ENCODE results near the gene ZSCAN20. TPM values are rescaled to one million over a fixed set of nuclear protein-coding genes. Genes with fewer than 3 reads are reported as not detected.
A peak's percentile ranks its signal among the peaks of the same experiment; 100 is the strongest.

The ZSCAN20 gene
- total and polyA plus RNA-seq, 9 of the 15 experiments (the other 6 are each of a cell fraction or from before 2014, with no cell fraction given): 0.36 to 3.3 (median 2.0) TPM

GRCh38 chr1:33433509-33434362 lies 38.7 kb upstream of the ZSCAN20 start (continued):
- peak; percentile 79 for TF ChIP-seq VEZF1 (CRISPR knock-in tag; IDR thresholded peaks at IDR 0.05)
- TF ChIP-seq ZNF444 (CRISPR knock-in tag; IDR thresholded peaks at IDR 0.05): no peak
- TF ChIP-seq SMARCE1 (IDR thresholded peaks at IDR 0.05): peak; percentile 77
- 0 out of 4 replicates have a peak, but pooled peaks of 1 of the 2 experiments have one; percentile 23 for TF ChIP-seq KDM1A (IDR thresholded peaks at IDR 0.05)
- TF ChIP-seq MAZ (CRISPR knock-in tag; conservative IDR thresholded peaks at IDR 0.05 in 1 of 2, IDR thresholded peaks at IDR 0.05 in 1 of 2): 0 out of 4 replicates have a peak, but pooled peaks of 1 of the 2 experiments have one; percentile 36
- peak; percentile 72 for TF ChIP-seq DPF2 (IDR thresholded peaks at IDR 0.05)
- no peak for TF ChIP-seq NR2C1 (IDR thresholded peaks at IDR 0.05)
- TF ChIP-seq NR2C1 (tag; IDR thresholded peaks at IDR 0.05): peak; percentile 60
- TF ChIP-seq LEF1 (IDR thresholded peaks at IDR 0.05): no peak
- 0 out of 4 replicates have a peak, but pooled peaks of 1 of the 2 experiments have one; percentile 39 for TF ChIP-seq FOXK2 (conservative IDR thresholded peaks at IDR 0.05 in 1 of 2, IDR thresholded peaks at IDR 0.05 in 1 of 2; ENCODE audit: low read depth in 2 of 2)
- TF ChIP-seq, protein P1, sequence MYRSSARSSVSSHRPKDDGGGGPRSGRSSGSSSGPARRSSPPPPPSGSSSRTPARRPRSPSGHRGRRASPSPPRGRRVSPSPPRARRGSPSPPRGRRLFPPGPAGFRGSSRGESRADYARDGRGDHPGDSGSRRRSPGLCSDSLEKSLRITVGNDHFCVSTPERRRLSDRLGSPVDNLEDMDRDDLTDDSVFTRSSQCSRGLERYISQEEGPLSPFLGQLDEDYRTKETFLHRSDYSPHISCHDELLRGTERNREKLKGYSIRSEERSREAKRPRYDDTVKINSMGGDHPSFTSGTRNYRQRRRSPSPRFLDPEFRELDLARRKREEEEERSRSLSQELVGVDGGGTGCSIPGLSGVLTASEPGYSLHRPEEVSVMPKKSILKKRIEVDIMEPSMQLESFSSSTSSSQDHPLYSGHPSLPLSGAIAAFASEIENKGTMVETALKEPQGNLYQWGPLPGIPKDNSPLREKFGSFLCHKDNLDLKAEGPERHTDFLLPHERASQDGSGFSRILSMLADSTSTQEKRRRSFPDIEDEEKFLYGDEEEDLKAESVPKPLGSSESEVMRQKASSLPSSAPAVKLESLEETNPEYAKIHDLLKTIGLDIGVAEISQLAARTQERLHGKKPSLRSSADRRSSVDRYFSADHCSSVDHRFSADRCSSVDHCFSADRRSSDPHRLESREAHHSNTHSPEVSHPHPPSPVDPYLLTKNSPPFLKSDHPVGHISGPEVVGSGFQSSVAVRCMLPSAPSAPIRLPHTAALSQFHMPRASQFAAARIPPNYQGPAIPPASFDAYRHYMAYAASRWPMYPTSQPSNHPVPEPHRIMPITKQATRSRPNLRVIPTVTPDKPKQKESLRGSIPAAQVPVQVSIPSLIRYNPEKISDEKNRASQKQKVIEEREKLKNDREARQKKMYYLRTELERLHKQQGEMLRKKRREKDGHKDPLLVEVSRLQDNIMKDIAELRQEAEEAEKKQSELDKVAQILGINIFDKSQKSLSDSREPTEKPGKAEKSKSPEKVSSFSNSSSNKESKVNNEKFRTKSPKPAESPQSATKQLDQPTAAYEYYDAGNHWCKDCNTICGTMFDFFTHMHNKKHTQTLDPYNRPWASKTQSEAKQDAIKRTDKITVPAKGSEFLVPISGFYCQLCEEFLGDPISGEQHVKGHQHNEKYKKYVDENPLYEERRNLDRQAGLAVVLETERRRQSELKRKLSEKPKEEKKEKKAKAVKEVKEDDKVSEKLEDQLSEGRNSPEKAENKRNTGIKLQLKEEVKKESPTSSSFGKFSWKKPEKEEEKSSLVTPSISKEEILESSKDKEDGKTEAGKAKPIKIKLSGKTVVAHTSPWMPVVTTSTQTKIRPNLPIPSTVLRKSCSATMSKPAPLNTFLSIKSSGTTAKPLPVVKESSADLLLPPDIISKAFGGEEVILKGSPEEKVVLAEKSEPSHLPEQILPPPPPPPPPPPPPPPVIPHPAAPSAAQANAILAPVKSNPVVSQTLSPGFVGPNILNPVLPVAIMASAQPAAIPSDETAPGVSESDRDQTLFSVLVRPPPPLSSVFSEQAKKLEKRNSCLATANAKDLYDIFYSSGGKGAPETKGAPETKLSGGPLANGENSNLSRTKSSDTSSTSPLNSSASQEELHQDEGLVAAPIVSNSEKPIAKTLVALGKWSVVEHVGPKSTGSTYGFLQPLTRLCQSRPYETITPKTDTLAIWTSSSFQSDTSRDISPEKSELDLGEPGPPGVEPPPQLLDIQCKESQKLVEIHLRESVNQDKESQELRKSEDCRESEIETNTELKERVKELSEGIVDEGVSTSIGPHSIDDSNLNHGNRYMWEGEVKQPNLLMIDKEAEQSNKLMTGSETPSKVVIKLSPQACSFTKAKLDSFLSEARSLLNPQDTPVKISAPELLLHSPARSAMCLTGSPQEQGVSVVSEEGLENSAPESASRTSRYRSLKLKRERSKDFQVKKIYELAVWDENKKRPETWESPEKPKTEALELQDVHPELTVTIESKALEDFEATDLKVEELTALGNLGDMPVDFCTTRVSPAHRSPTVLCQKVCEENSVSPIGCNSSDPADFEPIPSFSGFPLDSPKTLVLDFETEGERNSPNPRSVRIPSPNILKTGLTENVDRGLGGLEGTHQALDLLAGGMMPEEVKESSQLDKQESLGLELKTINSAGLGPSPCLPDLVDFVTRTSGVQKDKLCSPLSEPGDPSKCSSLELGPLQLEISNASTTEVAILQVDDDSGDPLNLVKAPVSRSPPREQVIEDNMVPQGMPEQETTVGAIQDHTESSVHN (IDR thresholded peaks at IDR 0.05; ENCODE audit: borderline replicate concordance in 1 of 2, low read depth in 1 of 2): peak in 1 of 2 experiments; percentile 32; a peak in 1 of 4 replicates
- 0 out of 2 replicates have a peak, but pooled peaks have one; percentile 49 for TF ChIP-seq FOXP4 (CRISPR knock-in tag; IDR thresholded peaks at IDR 0.05; ENCODE audit: borderline replicate concordance)
- TF ChIP-seq ZNF395 (CRISPR knock-in tag; IDR thresholded peaks at IDR 0.05): peak; percentile 54; the same call in 1 of the 2 replicates

Measured in K562 (cell line).